GM19043 (cell line): ENCODE measurements around the gene TRIM47.
A peak's percentile ranks its signal among the peaks of the same experiment; 100 is the strongest.
"Not testable (repeated sequence)": the region's sequence is repeated elsewhere in the genome, so short reads cannot be mapped to it uniquely, and the experiment has no call there.

ENCODE experiments used
- ATAC-seq: cut with Tn5 transposase; IDR thresholded peaks from one replicate; pipeline ENCODE4 v1.9.1; 2021; ENCODE audit warnings: low read depth; ENCODE audit not compliant: unreplicated experiment

Gene TRIM47

GRCh38 chr17:75872434-75873351 lies 5.7 kb downstream of the TRIM47 start:
- ATAC-seq, result no peak

- ATAC-seq, result not testable (repeated sequence)
Measured at GRCh38 chr17:75870228-75870627, 8.2 kb downstream of the TRIM47 start.

GRCh38 chr17:75869282-75870141 lies 8.9 kb downstream of the TRIM47 start:
- ATAC-seq, result no peak

GRCh38 chr17:75868730-75869281 lies 9.6 kb downstream of the TRIM47 start:
- ATAC-seq, result not testable (repeated sequence)

- ATAC-seq, result not testable (repeated sequence)
Measured at GRCh38 chr17:75865404-75866188, 12.8 kb downstream of the TRIM47 start.

GRCh38 chr17:75864887-75865286 lies 13.5 kb downstream of the TRIM47 start:
- ATAC-seq, result not testable (repeated sequence)

- ATAC-seq, result peak; percentile 73
Measured at GRCh38 chr17:75864448-75864871, 13.9 kb downstream of the TRIM47 start.

- no peak for ATAC-seq
Measured at GRCh38 chr17:75861927-75862317, 16.5 kb downstream of the TRIM47 start.

GRCh38 chr17:75859358-75859757 lies 19.0 kb downstream of the TRIM47 start:
- ATAC-seq, result not testable (repeated sequence)

GRCh38 chr17:75856062-75856756 lies 22.2 kb downstream of the TRIM47 start:
- peak; percentile 20 for ATAC-seq

- peak; percentile 81 for ATAC-seq
Measured at GRCh38 chr17:75855310-75856061, 22.9 kb downstream of the TRIM47 start, which contains the start of gene WBP2. Gene WBP2, minus strand, starts transcription at chr17:75855335. Its CDS starts 38 bp downstream, at chr17:75855297.

GRCh38 chr17:75854881-75855309 lies 23.5 kb downstream of the TRIM47 start:
- no peak for ATAC-seq

- ATAC-seq, result no peak
Measured at GRCh38 chr17:75854101-75854748, 24.2 kb downstream of the TRIM47 start.

GRCh38 chr17:75853433-75853832 lies 24.9 kb downstream of the TRIM47 start:
- no peak for ATAC-seq

GRCh38 chr17:75851693-75851991 lies 26.7 kb downstream of the TRIM47 start:
- ATAC-seq, result not testable (repeated sequence)

GRCh38 chr17:75850928-75851692 lies 27.3 kb downstream of the TRIM47 start:
- no peak for ATAC-seq

- ATAC-seq, result no peak
Measured at GRCh38 chr17:75849724-75850123, 28.7 kb downstream of the TRIM47 start.

GRCh38 chr17:75849279-75849646 lies 29.1 kb downstream of the TRIM47 start:
- no peak for ATAC-seq
